Central memory CD8-positive, alpha-beta T cell (primary cell): ENCODE results near the gene GTF2H4.
"Not testable (repeated sequence)": the region's sequence is repeated elsewhere in the genome, so short reads cannot be mapped to it uniquely, and the experiment has no call there.

Experiments used
- ATAC-seq: fragments of 150-1000 bp; cut with Tn5 transposase; replicated peaks from 2 replicates; pipeline ENCODE4 v1.10.0; 2022; ENCODE audit warnings: mild to moderate bottlenecking, moderate FRiP score, moderate number of reproducible peaks; ENCODE audit not compliant: poor library complexity, severe bottlenecking; ENCODE audit errors: extremely low read depth
- DNase-seq, 2 donors: peaks; one replicate each; pipeline ENCODE4 v3.0.0; 2021; ENCODE audit warnings: low spot score in 2 of 2
- H3K27ac Mint-ChIP-seq: one replicate; pipeline ENCODE4 v1.8.0; 2022; ENCODE audit warnings: low read depth, mild to moderate bottlenecking, moderate library complexity, mixed read lengths
- H3K27me3 Mint-ChIP-seq: one replicate; pipeline ENCODE4 v1.8.0; 2022; ENCODE audit warnings: mixed read lengths
- H3K36me3 Mint-ChIP-seq: one replicate; pipeline ENCODE4 v1.8.0; 2022; ENCODE audit warnings: mild to moderate bottlenecking, moderate library complexity, mixed read lengths; ENCODE audit not compliant: insufficient read depth
- H3K4me1 Mint-ChIP-seq: one replicate; pipeline ENCODE4 v1.8.0; 2022; ENCODE audit warnings: mixed read lengths
- H3K4me3 Mint-ChIP-seq: one replicate; pipeline ENCODE4 v1.8.0; 2022; ENCODE audit warnings: mild to moderate bottlenecking, moderate library complexity, mixed read lengths
- H3K9me3 Mint-ChIP-seq: one replicate; pipeline ENCODE4 v1.8.0; 2022; ENCODE audit warnings: mixed read lengths

Gene GTF2H4

GRCh38 chr6:30893666-30894065 is 14.3 kb upstream of the GTF2H4 start:
- H3K27ac Mint-ChIP-seq, result no peak overlapping the region
- ATAC-seq (no peak), DNase-seq (no peak)
- H3K36me3 Mint-ChIP-seq, result peaks cover 4% of the 10 kb centered on the region
- H3K27me3 Mint-ChIP-seq, result no peaks in the 10 kb centered on the region
- H3K9me3 Mint-ChIP-seq, result no peaks in the 10 kb centered on the region
- H3K4me1 Mint-ChIP-seq, result no peaks in the 10 kb centered on the region
- no peak overlapping the region for H3K4me3 Mint-ChIP-seq

DNA sequence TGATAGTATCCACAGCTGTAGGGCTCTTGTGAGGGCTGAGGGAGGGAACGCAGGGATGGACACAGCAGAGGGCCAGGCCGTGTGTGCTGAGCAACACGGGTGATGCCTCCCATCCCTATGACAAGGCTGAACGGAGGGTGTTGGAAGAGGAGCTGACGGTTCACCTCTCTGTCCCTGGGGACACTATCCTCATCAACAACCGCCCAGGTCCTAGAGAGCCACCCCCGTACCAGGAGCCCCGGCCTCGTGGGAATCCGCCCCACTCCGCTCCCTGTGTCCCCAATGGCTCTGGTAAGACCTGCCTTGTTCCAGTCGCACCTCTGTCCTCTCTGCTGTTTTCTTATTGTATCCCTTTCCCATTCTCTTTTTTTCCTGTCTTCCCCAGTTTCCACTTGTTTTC is 13.6 kb upstream of the GTF2H4 start:
- no peak for ATAC-seq
- Mint-ChIP-seq H3K36me3 (peaks cover 4% of the 10 kb centered on the region), H3K27ac (no peak overlapping the region), H3K9me3 (no peaks in the 10 kb centered on the region), H3K4me1 (no peaks in the 10 kb centered on the region), H3K27me3 (no peaks in the 10 kb centered on the region), H3K4me3 (no peak overlapping the region)
- DNase-seq, result no peak

DNA sequence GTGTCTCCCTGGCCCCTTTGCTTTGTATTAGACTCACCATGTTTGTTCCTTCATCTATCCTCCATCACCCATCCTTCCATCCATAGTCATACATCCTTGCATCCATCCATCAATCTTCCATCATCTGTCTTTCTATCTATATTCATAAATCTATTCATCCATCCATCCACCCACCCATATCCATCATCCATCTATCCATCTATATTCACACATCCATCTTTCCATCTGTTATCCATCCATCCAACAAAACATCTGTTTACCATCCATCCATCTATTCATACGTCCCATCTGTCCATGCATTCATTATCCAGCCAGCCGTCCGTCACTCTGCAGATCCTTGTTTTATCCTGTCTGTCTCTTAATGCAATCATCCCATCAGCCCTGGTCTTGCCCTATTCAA is 13.1 kb upstream of the GTF2H4 start:
- no peak for ATAC-seq
- no peaks in the 10 kb centered on the region for H3K4me1 Mint-ChIP-seq
- no peak overlapping the region for H3K27ac Mint-ChIP-seq
- H3K27me3 Mint-ChIP-seq, result no peaks in the 10 kb centered on the region
- H3K4me3 Mint-ChIP-seq, result no peak overlapping the region
- DNase-seq, result no peak
- H3K9me3 Mint-ChIP-seq, result no peaks in the 10 kb centered on the region
- H3K36me3 Mint-ChIP-seq, result peaks cover 4% of the 10 kb centered on the region

- Mint-ChIP-seq H3K9me3 (no peaks in the 10 kb centered on the region), H3K4me1 (no peaks in the 10 kb centered on the region), H3K27ac (no peak overlapping the region), H3K4me3 (no peak overlapping the region), H3K27me3 (no peaks in the 10 kb centered on the region), H3K36me3 (peaks cover 4% of the 10 kb centered on the region)
- no peak for DNase-seq
- ATAC-seq, result no peak
Observed at GRCh38 chr6:30895343-30895742, 12.7 kb upstream of the GTF2H4 start.

- H3K4me1 Mint-ChIP-seq, result no peaks in the 10 kb centered on the region
- no peaks in the 10 kb centered on the region for H3K27me3 Mint-ChIP-seq
- H3K36me3 Mint-ChIP-seq, result peaks cover 4% of the 10 kb centered on the region
Observed at GRCh38 chr6:30896541-30896940, 11.5 kb upstream of the GTF2H4 start.

DNA sequence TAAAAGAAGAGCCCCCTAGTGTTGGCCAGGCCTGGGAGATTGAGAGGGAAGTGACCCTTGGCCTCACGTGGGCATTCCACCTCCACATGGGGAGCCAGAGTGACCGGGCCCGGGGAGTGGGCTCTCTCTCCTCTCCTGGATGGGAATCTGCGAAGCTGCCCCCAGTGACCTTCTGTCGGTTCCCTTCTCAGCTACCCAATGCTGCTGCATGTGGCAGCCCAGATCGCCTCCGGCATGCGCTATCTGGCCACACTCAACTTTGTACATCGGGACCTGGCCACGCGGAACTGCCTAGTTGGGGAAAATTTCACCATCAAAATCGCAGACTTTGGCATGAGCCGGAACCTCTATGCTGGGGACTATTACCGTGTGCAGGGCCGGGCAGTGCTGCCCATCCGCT is 10.1 kb upstream of the GTF2H4 start:
- Mint-ChIP-seq H3K4me1 (no peaks in the 10 kb centered on the region), H3K9me3 (no peaks in the 10 kb centered on the region), H3K27ac (no peak overlapping the region), H3K36me3 (peaks cover 4% of the 10 kb centered on the region), H3K4me3 (no peak overlapping the region), H3K27me3 (no peaks in the 10 kb centered on the region)
- no peak for DNase-seq
- ATAC-seq, result no peak

More at GRCh38 chr6:30896541-30896940, 11.5 kb upstream of the GTF2H4 start:
- no peak overlapping the region for H3K27ac Mint-ChIP-seq
- no peak for ATAC-seq
- H3K9me3 Mint-ChIP-seq, result no peaks in the 10 kb centered on the region
- DNase-seq, result no peak
- no peak overlapping the region for H3K4me3 Mint-ChIP-seq

GRCh38 chr6:30898750-30899360 is 9.2 kb upstream of the GTF2H4 start:
- no peak for DNase-seq
- ATAC-seq, result no peak
- no peaks in the 10 kb centered on the region for H3K27me3 Mint-ChIP-seq
- H3K9me3 Mint-ChIP-seq, result no peaks in the 10 kb centered on the region
- no peak overlapping the region for H3K27ac Mint-ChIP-seq
- no peaks in the 10 kb centered on the region for H3K4me1 Mint-ChIP-seq
- no peak overlapping the region for H3K4me3 Mint-ChIP-seq
- peaks cover 2% of the 10 kb centered on the region for H3K36me3 Mint-ChIP-seq

DNA sequence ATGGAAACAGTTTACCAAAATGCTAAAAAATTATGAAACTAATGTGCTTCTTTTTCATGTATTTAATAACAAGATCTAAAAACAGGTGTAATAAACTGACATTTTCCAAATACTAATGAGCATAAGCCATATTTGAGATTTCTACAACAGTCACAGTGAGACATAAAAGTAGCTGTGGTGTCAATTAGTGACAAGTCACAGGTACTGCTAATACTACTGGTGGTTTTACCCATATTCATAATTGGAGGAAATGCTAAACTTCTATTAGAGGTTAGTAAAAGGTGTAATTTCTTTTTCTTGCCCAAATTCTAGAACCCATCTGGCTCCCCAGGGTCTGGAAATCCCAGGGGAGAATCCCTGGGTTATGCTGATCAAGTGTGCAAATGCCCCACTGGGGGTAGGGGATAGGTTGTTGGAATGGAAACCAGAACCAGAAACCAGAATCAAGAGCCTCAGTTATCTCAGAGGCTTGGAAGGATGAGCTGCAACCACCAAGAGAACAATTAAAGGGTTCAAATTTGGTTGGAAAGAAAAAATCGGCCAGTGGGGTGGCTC is 7.1 kb upstream of the GTF2H4 start:
- DNase-seq (no peak), ATAC-seq (no peak)
- Mint-ChIP-seq H3K9me3 (no peaks in the 10 kb centered on the region), H3K36me3 (peaks cover 2% of the 10 kb centered on the region), H3K4me3 (no peak overlapping the region), H3K27ac (no peak overlapping the region), H3K4me1 (no peaks in the 10 kb centered on the region), H3K27me3 (no peaks in the 10 kb centered on the region)

GRCh38 chr6:30901436-30901835 is 6.6 kb upstream of the GTF2H4 start:
- DNase-seq, result no peak
- no peaks in the 10 kb centered on the region for H3K4me1 Mint-ChIP-seq
- no peak overlapping the region for H3K27ac Mint-ChIP-seq
- ATAC-seq, result no peak
- no peaks in the 10 kb centered on the region for H3K9me3 Mint-ChIP-seq
- H3K36me3 Mint-ChIP-seq, result peaks cover 2% of the 10 kb centered on the region
- H3K27me3 Mint-ChIP-seq, result no peaks in the 10 kb centered on the region
- H3K4me3 Mint-ChIP-seq, result no peak overlapping the region

DNA sequence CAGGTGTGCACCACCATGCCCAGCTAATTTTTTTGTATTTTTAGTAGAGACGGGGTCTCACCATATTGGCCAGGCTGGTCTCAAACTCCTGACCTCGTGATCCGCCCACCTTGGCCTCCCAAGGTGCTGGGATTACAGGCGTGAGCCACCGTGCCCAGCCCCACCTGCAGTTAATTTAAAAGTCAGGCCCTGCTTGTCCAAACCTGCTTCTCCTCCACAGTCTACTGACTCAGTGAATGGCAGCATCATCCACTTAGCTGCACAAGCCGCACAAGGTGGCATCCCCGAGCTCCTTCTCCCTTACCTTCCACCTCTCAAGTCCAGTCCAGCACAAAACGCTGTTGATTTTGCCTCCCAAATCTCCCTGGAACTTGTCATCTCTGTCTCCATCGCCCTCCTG is 5.8 kb upstream of the GTF2H4 start:
- H3K36me3 Mint-ChIP-seq, ATAC-seq, H3K9me3 Mint-ChIP-seq, H3K27ac Mint-ChIP-seq, H3K4me3 Mint-ChIP-seq, H3K4me1 Mint-ChIP-seq, H3K27me3 Mint-ChIP-seq, DNase-seq: not testable (repeated sequence)

GRCh38 chr6:30902709-30903108 is 5.3 kb upstream of the GTF2H4 start:
- Mint-ChIP-seq H3K27ac (no peak overlapping the region), H3K27me3 (no peaks in the 10 kb centered on the region), H3K4me3 (no peak overlapping the region), H3K4me1 (peaks cover 1% of the 10 kb centered on the region), H3K36me3 (no peaks in the 10 kb centered on the region), H3K9me3 (no peaks in the 10 kb centered on the region)
- DNase-seq, result no peak
- no peak for ATAC-seq

- DNase-seq (no peak), ATAC-seq (no peak)
- no peaks in the 10 kb centered on the region for H3K36me3 Mint-ChIP-seq
- no peak overlapping the region for H3K4me3 Mint-ChIP-seq
- H3K4me1 Mint-ChIP-seq, result peaks cover 6% of the 10 kb centered on the region
- no peaks in the 10 kb centered on the region for H3K27me3 Mint-ChIP-seq
- no peak overlapping the region for H3K27ac Mint-ChIP-seq
- H3K9me3 Mint-ChIP-seq, result no peaks in the 10 kb centered on the region
Observed at GRCh38 chr6:30903236-30903635, 4.8 kb upstream of the GTF2H4 start.

DNA sequence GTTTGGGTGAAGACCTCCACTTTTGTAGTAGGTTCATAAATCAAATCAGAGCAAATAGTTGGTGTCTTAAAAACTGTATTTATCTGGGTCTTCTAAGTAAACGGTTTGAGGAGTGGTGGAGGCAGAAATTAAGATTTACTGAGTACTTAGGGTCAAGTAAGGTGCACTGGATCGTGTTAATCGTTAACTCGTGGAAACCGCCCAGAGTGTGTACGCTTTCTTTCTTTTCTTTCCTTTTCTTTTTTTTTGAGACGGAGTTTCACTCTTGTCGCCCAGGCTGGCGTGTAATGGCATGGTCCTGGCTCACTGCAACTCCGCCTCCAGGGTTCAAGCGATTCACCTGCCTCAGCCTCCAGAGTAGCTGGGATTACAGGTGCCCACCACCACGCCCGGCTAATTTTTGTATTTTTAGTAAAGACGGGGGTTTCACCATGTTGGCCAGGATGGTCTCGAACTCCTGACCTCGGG is 683 bp upstream of the GTF2H4 start:
- H3K36me3 Mint-ChIP-seq, H3K9me3 Mint-ChIP-seq, ATAC-seq, H3K27me3 Mint-ChIP-seq, DNase-seq: not testable (repeated sequence)
- Mint-ChIP-seq H3K4me3 (peak overlapping the region; percentile 93), H3K27ac (peak overlapping the region; percentile 32), H3K4me1 (peaks cover 21% of the 10 kb centered on the region)
